AG10803 (cell line): ENCODE results near the gene FAM83E.
A peak's percentile ranks its signal among the peaks of the same experiment; 100 is the strongest.
"Not testable (repeated sequence)": the region's sequence is repeated elsewhere in the genome, so short reads cannot be mapped to it uniquely, and the experiment has no call there.

Experiments used
- DNase-seq: peaks from one replicate; pipeline ENCODE4 v3.0.0; 2010; ENCODE audit warnings: low read depth
- H3K4me3 ChIP-seq: 2 replicates; pipeline ENCODE4 v1.5.1; 2011; ENCODE audit warnings: mild to moderate bottlenecking, low read length, control low read depth
- CTCF ChIP-seq: conservative IDR thresholded peaks from 2 replicates; pipeline ENCODE4 v1.5.1; 2011; ENCODE audit warnings: mild to moderate bottlenecking, low read length, control low read depth, inconsistent platforms

The FAM83E gene

GRCh38 chr19:48614436-48615230, at the start of gene FAM83E:
FAM83E (minus strand) TSS chr19:48615076; CDS start chr19:48613372, 1,704 bp downstream.
- no peak for TF ChIP-seq CTCF
- DNase-seq = no peak
- H3K4me3 ChIP-seq = no peak within 1 kb of the TSS

GRCh38 chr19:48664476-48664875, 49.6 kb upstream of the FAM83E start:
- TF ChIP-seq CTCF = no peak
- no peak for DNase-seq
- H3K4me3 ChIP-seq = no peak overlapping the region

DNA sequence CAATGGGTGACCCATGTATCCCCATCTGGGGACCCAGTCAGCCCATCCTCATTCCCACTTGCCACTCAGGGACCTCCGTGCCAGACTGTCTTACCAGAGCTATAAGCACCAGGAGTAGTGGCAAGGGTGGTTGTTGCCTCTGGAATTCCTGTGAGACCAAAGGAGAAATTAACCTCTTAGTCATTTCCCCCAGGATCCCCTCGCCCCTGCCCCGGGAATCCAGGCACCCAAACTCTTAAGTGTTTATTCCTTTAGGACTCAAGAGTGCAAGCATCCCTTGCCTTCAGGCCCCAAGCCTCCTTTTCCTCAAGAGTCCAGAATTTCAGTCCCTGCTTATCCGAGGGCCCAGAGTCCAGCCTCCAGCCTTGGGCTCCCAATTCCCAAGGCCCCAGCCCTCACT, 48.8 kb upstream of the FAM83E start:
- no peak for DNase-seq
- no peak overlapping the region for H3K4me3 ChIP-seq
- no peak for TF ChIP-seq CTCF

- no peak overlapping the region for H3K4me3 ChIP-seq
- no peak for DNase-seq
- no peak for TF ChIP-seq CTCF
Observed at GRCh38 chr19:48661711-48662090, 46.8 kb upstream of the FAM83E start.

DNA sequence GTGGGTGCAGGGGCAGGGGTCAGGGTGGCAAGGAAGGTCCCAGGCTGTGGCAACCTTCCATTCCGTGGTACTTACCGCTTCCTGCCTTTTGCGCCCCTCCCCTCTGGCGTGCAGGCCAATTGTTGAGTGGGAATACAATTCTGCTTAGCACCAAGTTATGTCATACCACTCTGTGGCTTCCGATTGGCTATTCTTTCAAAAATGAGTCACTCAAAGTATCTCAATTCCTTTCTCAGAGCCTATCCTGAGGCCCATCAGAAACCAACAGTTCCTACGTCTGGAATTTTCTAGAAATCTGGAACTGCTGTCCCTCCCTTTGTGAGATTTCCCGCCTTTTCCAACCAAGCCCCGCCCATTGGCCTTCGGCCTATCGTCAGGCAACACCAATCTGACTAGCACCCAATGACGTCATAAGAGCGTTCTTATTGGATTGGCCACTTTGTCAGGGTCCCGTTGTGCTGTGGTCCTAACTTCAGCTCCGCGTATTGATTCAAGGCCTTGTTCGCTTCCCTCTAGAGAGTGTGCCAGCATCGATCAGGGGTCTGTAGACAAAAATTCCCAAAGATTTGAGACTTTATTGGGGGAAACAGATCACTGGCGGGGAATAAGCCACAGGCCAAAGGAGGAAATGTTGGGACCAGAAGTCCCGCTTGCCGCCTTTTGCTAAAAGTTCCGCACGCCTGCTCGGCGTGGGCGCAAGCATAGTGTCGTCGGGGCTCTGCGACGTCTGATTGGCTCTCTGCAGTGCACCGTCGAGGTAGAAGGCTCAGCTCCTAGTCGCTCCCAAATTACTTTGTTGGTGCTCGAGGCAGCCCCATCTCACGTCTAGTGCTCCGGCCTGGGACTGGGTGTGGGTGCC, 46.2 kb upstream of the FAM83E start:
- H3K4me3 ChIP-seq = no peak overlapping the region
- DNase-seq = peak; percentile 80
- no peak for TF ChIP-seq CTCF

DNA sequence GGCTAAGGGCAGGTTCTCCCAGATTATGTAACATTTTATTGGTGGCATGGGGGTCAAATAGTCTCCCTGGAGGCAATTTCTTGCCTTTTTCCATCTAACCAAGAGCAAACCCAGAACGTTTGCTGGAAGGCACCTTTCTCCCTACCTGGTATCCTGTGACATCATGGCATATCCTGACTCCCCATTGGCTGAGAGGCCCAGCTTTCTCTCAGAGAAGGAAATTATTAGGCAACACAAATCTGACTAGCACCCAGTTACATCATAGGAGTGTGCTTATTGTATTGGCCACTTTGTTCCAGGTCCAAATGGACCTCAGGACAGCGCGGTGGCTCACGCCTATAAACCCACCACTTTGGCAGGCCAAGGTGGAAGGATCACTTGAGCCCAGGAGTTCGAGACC, 44.9 kb upstream of the FAM83E start:
- H3K4me3 ChIP-seq = no peak overlapping the region
- no peak for TF ChIP-seq CTCF
- DNase-seq = no peak

DNA sequence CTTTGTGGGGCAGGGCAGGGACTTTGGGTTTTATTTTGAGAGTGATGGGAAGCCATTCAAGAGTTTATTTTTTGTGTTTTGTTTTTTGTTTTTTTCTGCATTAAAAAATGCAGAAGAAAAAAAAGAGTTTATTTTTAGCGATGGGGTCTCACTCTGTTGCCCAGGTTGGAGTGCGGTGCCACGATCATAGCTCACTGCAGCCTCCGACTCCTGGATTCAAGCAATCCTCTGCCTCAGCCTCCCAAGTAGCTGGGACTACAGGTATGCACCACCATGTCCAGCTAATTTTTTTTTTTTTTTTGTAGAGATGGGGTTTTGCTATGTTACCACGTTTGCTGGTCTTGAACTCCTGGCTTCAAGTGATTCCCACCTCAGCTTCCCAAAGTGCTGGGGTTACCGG, 43.6 kb upstream of the FAM83E start:
- DNase-seq = no peak
- no peak for TF ChIP-seq CTCF
- no peak overlapping the region for H3K4me3 ChIP-seq

DNA sequence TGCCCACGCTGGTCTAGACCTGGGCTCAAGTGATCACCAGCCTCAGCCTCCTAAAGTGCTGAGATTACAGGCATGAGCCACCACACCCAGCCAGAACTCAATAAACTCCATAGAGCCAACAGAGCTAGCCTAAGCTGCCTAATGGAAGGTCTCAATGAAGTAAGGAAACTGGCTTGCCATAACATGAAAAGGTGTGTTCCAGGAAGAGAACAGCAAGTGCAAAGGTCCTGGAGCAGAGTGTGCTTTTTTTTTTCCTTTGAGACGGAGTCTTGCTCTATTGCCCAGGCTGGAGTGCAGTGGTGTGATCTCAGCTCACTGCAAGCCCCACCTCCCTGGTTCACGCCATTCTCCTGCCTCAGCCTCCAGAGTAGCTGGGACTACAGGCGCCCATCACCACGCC, 43.0 kb upstream of the FAM83E start:
- not testable (repeated sequence) for DNase-seq, H3K4me3 ChIP-seq
